IPS-18a (cell line): ENCODE data around the gene PRR9.

Experiments
- H3K27ac ChIP-seq: one replicate; pipeline ENCODE4 v1.5.1; 2013; ENCODE audit warnings: low read length
- H3K27me3 ChIP-seq: one replicate; pipeline ENCODE4 v1.6.1; 2013; ENCODE audit warnings: mild to moderate bottlenecking, low read length; ENCODE audit not compliant: control insufficient read depth, insufficient read depth
- H3K36me3 ChIP-seq: one replicate; pipeline ENCODE4 v1.6.1; 2013; ENCODE audit warnings: low read depth, low read length; ENCODE audit not compliant: control insufficient read depth
- H3K4me1 ChIP-seq: one replicate; pipeline ENCODE4 v1.6.1; 2013; ENCODE audit warnings: low read depth, low read length; ENCODE audit not compliant: control insufficient read depth
- H3K4me3 ChIP-seq: one replicate; pipeline ENCODE4 v1.5.1; 2013; ENCODE audit warnings: low read length
- H3K9ac ChIP-seq: one replicate; pipeline ENCODE4 v1.6.1; 2013; ENCODE audit warnings: mild to moderate bottlenecking, low read length, moderate library complexity
- H3K9me3 ChIP-seq: one replicate; pipeline ENCODE4 v1.6.1; 2013; ENCODE audit warnings: low read depth, low read length; ENCODE audit not compliant: control insufficient read depth

PRR9 gene

GRCh38 chr1:153231785-153232184, 14.4 kb downstream of the PRR9 start:
- H3K9ac ChIP-seq, result no peak overlapping the region
- H3K27me3 ChIP-seq, result no peaks in the 10 kb centered on the region
- no peak overlapping the region for H3K27ac ChIP-seq
- no peaks in the 10 kb centered on the region for H3K36me3 ChIP-seq
- no peaks in the 10 kb centered on the region for H3K9me3 ChIP-seq
- no peaks in the 10 kb centered on the region for H3K4me1 ChIP-seq
- H3K4me3 ChIP-seq, result no peak overlapping the region

GRCh38 chr1:153232553-153232952, 15.2 kb downstream of the PRR9 start:
- Histone ChIP-seq H3K4me3 (no peak overlapping the region), H3K4me1 (no peaks in the 10 kb centered on the region), H3K9me3 (no peaks in the 10 kb centered on the region), H3K27ac (no peak overlapping the region), H3K9ac (no peak overlapping the region), H3K27me3 (no peaks in the 10 kb centered on the region), H3K36me3 (no peaks in the 10 kb centered on the region)

- no peaks in the 10 kb centered on the region for H3K4me1 ChIP-seq
- no peaks in the 10 kb centered on the region for H3K9me3 ChIP-seq
- H3K36me3 ChIP-seq, result no peaks in the 10 kb centered on the region
- no peak overlapping the region for H3K9ac ChIP-seq
- no peak overlapping the region for H3K4me3 ChIP-seq
- H3K27me3 ChIP-seq, result no peaks in the 10 kb centered on the region
- H3K27ac ChIP-seq, result no peak overlapping the region
Measured at GRCh38 chr1:153233448-153233847, 16.1 kb downstream of the PRR9 start.

DNA sequence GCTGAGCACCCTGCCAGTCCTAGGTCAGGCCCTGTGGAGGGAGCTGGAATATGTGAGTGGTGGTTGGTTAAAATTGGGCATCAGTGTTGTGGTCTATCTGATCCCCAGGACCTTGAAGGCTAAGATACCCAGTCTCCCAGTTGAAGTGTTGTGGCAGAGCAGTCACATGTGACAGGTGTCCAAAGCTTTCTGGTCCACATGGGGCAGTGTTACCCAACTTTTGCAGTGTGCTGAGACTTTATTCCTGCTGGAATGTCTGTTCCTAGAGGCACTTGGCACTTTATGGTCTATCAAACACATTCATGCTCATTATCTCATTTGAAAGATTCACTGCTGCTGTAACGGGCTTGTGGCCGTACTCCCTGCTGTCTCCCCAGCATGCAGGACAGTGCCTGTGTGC, 21.1 kb downstream of the PRR9 start:
- Histone ChIP-seq H3K4me3 (no peak overlapping the region), H3K9ac (no peak overlapping the region), H3K9me3 (no peaks in the 10 kb centered on the region), H3K36me3 (no peaks in the 10 kb centered on the region), H3K27ac (no peak overlapping the region), H3K27me3 (no peaks in the 10 kb centered on the region), H3K4me1 (no peaks in the 10 kb centered on the region)

- Histone ChIP-seq H3K36me3 (no peaks in the 10 kb centered on the region), H3K9ac (no peak overlapping the region), H3K9me3 (no peaks in the 10 kb centered on the region)
Measured at GRCh38 chr1:153242160-153242559, 24.8 kb downstream of the PRR9 start.

GRCh38 chr1:153245466-153245865, 28.1 kb downstream of the PRR9 start:
- Histone ChIP-seq H3K27ac (no peak overlapping the region), H3K4me1 (no peaks in the 10 kb centered on the region), H3K36me3 (no peaks in the 10 kb centered on the region), H3K4me3 (no peak overlapping the region), H3K27me3 (no peaks in the 10 kb centered on the region), H3K9me3 (no peaks in the 10 kb centered on the region), H3K9ac (no peak overlapping the region)

More at GRCh38 chr1:153242160-153242559, 24.8 kb downstream of the PRR9 start:
- H3K27me3 ChIP-seq, result no peaks in the 10 kb centered on the region
- no peak overlapping the region for H3K27ac ChIP-seq
- H3K4me1 ChIP-seq, result no peaks in the 10 kb centered on the region
- H3K4me3 ChIP-seq, result no peak overlapping the region

DNA sequence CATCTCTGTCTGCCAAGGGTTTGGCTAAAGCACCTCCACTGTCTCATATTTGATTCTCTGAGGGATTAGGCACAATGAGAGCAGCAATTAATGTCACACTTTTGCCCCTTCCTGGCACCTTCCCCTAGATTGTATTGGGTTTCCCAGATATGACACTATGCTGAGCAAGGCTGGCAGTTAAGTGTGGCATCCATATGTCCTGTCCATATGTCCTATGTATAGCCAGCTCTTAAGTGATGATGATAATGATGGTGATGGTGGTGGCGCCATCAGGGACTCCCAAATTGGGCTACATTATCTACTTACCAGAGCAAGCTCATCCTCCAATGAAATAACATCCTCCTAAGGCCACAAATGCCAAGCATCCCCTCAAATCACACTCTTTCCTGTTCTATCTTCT, 28.6 kb downstream of the PRR9 start:
- no peaks in the 10 kb centered on the region for H3K9me3 ChIP-seq
- no peak overlapping the region for H3K9ac ChIP-seq
- H3K27me3 ChIP-seq, result no peaks in the 10 kb centered on the region
- no peak overlapping the region for H3K4me3 ChIP-seq
- no peak overlapping the region for H3K27ac ChIP-seq
- H3K4me1 ChIP-seq, result no peaks in the 10 kb centered on the region
- no peaks in the 10 kb centered on the region for H3K36me3 ChIP-seq

GRCh38 chr1:153246825-153247224, 29.4 kb downstream of the PRR9 start:
- Histone ChIP-seq H3K27me3 (no peaks in the 10 kb centered on the region), H3K4me1 (no peaks in the 10 kb centered on the region), H3K4me3 (no peak overlapping the region), H3K9ac (no peak overlapping the region), H3K27ac (no peak overlapping the region), H3K36me3 (no peaks in the 10 kb centered on the region), H3K9me3 (no peaks in the 10 kb centered on the region)

DNA sequence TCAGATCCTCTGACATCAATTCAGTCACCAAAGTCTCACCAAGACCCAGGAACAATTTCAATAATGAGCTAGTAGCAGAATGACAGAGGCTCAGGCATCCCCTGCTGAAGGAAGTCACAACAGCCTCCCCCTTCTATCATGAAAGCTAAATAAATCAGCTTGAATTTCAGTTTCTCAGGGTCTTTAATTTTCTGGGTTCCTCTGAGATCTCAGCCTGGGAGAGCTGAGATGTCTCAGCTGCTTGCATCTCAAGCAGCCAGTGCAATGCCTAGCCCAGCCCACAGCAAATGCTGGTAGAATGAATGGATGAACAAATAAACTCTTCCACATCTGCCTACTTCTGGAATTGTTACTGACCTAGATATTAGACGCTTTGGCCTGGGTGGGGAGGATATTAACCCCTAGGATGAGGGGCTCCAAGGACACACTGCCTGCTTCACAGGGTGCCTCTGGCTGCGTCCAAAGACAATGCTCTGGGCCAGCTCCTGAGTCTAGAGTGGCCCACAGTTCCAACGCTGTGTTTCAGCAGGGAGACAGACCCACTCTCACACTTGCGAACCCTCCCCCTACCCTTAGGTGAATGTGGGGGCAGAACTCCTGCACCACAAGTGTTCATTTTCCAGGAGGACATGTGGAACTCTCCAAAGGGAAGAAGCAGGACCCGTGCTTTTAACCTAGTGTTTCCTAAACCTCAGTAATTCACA, 30.9 kb downstream of the PRR9 start:
- no peaks in the 10 kb centered on the region for H3K4me1 ChIP-seq
- H3K9ac ChIP-seq, result no peak overlapping the region
- H3K9me3 ChIP-seq, result no peaks in the 10 kb centered on the region
- no peak overlapping the region for H3K4me3 ChIP-seq
- H3K27me3 ChIP-seq, result no peaks in the 10 kb centered on the region
- H3K27ac ChIP-seq, result no peak overlapping the region
- H3K36me3 ChIP-seq, result no peaks in the 10 kb centered on the region

DNA sequence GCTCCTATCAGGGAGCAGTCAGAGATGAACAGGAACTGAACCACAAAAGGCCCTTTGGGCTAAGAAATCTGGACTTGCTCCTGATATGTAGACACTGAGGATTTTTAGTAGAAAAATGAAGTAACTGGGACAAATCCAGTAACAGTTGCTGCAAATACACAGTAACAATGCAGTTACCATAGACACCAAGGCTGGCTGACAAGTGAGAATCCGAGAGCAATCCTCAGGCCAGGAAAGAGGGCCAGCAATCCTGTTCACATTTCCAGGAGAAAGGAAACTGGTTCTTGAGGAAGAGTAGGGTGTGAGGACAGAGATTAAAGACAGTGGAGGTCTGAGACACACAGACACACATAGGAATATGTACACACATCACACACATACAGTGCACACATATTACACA, 32.8 kb downstream of the PRR9 start:
- Histone ChIP-seq H3K9me3 (no peaks in the 10 kb centered on the region), H3K9ac (no peak overlapping the region), H3K36me3 (no peaks in the 10 kb centered on the region), H3K4me3 (no peak overlapping the region), H3K27ac (no peak overlapping the region), H3K27me3 (no peaks in the 10 kb centered on the region), H3K4me1 (no peaks in the 10 kb centered on the region)

GRCh38 chr1:153251087-153251486, 33.7 kb downstream of the PRR9 start:
- Histone ChIP-seq H3K36me3 (no peaks in the 10 kb centered on the region), H3K4me1 (no peaks in the 10 kb centered on the region), H3K9ac (no peak overlapping the region), H3K27ac (no peak overlapping the region), H3K27me3 (no peaks in the 10 kb centered on the region), H3K9me3 (no peaks in the 10 kb centered on the region), H3K4me3 (no peak overlapping the region)

DNA sequence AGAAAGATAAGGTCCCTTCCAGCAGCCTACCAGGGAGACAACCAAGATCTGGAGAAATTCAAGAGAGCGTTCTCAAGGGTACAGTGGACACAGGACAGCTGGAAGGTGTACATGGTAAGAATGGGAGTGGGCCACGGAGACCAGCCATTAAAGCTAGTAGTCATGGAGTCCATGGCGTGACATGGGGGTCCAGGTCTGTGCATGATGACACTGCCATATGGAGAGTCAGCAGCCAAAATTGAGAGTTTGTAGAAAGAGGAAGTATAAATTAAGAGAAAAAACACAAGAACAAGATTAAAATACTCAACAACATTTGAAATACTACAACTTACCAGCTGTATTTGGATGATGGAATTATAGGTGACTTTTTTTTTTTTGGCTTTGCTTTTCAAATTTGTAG, 34.2 kb downstream of the PRR9 start:
- Histone ChIP-seq H3K9me3 (no peaks in the 10 kb centered on the region), H3K27ac (no peak overlapping the region), H3K4me3 (no peak overlapping the region), H3K27me3 (no peaks in the 10 kb centered on the region), H3K4me1 (no peaks in the 10 kb centered on the region), H3K9ac (no peak overlapping the region), H3K36me3 (no peaks in the 10 kb centered on the region)
